NCI-H460 (cell line): ENCODE results near the gene TMEM205. TPM values are rescaled to one million over a fixed set of nuclear protein-coding genes. Genes with fewer than 3 reads are reported as not detected.
A peak's percentile ranks its signal among the peaks of the same experiment; 100 is the strongest.
"Not testable (repeated sequence)": the region's sequence is repeated elsewhere in the genome, so short reads cannot be mapped to it uniquely, and the experiment has no call there.

Source experiments
- DNase-seq: peaks from one replicate; pipeline ENCODE4 v3.0.0-alpha.2; 2016; ENCODE audit warnings: low read depth; ENCODE audit errors: extremely low read depth
- total RNA-seq: library from RNA; depleted of rRNA; stranded (reverse); fragments of >200 nt; shearing (Covaris generic); gene quantifications from 2 replicates; pipeline ENCODE4 v1.2.3, GENCODE V29; 2014

The TMEM205 gene
- total RNA-seq, 1 experiment from 2014 or later: 114 TPM

DNA sequence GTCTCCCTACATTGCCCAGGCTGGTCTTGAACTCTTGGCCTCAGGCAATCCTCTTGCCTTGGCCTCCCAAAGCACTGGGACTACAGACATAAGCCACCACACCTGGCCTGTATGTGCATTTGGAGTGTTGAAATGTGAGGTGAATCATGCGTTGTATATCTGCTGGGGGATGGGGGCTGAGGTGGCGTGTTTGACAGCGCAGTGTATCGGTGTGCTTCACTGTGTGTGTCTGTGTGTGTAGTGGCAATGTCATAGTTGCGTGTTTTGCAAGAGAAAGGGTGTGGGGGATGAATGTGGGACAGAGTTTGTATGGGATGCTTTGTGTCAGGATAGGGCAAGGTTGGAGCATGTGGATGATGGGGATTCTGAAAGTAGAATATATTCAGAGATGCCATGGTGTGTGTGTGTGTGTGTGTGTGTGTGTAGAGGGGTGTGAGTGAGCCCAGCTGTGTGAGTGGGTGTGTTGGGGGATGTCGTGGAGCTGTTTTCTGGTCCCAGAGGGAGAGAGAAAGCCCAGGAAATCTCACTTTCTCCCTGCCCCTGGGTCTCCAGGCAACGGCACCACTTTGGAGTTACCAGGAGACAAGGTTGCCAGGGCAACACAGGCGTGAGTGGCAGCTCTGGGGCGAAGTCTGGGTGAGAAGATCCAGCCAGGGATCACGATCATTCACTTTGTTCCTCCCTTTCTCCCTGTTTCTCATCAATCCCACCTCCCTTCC lies 27.3 kb upstream of the TMEM205 start:
- no peak for DNase-seq

DNA sequence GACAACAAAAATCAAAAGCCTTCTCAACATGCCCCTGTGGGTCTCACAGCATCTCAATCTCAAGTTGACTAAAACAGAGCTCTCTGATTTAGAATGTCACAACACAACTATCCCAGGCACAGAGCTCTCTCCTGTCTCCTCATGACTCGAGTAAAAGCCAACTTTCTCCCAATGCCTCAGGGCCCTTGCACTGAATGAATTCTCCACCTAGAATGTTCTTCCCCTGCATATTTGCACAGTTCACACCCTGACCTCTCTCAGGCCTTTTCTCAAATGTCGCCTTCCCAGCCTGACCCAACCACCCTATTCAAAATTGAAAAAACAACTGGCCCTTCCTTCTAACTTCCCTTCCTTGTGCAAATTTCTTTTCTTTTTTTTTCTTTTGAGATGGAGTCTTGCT lies 24.7 kb upstream of the TMEM205 start:
- no peak for DNase-seq

DNA sequence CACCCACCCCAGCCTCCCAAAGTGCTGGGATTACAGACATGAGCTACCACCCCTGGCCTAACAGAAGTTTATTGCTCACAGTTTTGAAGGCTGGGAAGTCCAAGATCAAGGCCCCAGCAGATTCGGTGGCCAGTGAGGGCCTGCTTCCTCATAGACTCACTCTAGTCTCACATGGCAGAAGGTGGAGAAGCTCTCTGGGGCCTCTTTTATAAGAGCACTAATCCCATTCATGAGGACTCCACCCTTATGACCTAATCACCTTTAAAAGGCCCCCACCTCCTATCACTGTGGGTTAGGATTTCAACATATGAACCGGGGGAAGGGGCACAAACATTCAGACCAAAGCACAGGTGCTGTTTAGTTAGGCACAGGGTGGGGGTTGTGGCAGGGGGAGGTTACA lies 21.5 kb upstream of the TMEM205 start:
- no peak for DNase-seq

DNA sequence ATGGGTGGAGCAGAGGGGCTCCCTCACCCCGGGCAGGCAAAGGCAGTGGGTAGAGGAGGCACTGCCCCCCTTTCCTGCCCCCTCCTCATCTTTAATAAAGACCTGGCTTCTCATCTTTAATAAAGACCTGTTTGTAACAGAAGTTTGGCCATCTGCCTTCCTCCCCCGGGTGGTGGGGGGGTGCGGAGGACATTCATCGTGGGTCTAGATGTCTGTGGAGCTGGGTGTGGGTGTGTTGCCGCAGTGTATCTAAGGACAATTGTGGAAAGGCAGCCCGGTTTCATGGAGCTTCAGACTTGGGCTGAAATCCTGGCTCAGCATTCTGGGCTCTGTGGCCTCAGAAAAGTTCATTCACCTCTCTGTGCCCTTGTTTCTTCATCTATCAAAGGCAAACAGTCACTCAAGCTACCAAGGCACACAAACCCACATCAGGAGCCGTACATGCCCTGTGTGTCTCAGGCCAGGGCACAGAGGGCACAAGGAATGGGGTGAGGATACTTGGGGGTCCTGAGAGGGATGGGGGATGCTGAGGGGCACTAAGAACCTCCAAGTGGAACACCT lies 19.6 kb upstream of the TMEM205 start:
- no peak for DNase-seq

DNA sequence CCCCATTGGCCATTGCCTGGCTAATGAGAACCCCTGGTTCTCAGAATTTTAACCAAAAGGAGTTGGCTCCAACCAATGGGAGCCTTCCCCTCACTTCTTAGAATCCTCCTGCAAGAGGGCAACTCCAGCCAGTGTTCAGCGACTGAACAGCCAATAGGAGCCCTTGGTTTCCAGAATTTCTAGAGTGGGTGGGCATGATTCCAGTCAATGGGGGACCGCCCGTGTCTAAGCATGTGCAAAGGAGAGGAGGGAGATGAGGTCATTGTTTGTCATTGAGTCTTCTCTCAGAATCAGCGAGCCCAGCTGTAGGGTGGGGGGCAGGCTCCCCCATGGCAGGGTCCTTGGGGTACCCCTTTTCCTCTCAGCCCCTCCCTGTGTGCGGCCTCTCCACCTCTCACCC lies 18.9 kb upstream of the TMEM205 start:
- DNase-seq: no peak

DNA sequence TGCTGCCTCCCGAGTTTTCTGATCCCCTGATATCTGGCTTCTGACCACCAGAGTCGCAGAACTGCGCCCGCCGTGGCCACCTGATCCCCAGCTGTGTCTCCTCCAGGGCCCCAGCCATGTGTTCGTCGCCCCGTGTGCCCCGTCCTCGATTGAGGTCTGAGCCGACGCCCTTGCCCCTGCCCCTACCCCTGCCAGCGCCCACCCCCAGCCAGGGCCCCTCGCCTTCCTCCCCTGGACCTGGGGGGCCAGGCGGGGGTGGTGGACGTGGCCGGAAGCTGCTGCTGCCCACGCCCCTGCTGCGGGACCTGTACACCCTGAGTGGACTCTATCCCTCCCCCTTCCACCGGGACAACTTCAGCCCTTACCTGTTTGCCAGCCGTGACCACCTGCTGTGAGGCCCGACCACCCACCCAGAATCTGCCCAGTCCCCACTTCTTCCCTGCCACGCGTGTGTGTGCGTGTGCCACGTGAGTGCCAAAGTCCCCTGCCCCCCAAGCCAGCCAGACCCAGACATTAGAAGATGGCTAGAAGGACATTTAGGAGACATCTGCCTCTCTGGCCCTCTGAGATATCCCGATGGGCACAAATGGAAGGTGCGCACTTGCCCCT lies 18.3 kb upstream of the TMEM205 start:
- DNase-seq: no peak

DNA sequence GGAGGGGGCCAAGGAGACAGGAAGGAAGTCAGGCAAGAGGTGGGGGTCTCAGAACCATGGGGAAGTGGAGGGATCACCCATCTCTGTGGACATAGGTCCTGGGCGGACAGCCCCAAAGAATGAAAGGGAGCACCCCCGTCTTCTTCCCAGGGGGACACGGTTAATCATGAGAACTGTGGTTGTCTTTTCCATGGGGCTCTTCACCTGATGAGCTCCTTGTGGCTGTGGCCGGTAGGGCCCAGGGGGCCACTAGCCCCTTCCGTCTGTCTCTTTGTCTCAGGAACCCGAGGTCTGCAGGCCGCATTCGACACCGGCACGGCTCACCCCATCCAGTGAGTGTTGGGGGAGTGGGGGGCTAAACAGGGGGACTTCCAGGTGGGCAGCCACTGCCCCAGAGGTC lies 17.8 kb upstream of the TMEM205 start:
- no peak for DNase-seq

DNA sequence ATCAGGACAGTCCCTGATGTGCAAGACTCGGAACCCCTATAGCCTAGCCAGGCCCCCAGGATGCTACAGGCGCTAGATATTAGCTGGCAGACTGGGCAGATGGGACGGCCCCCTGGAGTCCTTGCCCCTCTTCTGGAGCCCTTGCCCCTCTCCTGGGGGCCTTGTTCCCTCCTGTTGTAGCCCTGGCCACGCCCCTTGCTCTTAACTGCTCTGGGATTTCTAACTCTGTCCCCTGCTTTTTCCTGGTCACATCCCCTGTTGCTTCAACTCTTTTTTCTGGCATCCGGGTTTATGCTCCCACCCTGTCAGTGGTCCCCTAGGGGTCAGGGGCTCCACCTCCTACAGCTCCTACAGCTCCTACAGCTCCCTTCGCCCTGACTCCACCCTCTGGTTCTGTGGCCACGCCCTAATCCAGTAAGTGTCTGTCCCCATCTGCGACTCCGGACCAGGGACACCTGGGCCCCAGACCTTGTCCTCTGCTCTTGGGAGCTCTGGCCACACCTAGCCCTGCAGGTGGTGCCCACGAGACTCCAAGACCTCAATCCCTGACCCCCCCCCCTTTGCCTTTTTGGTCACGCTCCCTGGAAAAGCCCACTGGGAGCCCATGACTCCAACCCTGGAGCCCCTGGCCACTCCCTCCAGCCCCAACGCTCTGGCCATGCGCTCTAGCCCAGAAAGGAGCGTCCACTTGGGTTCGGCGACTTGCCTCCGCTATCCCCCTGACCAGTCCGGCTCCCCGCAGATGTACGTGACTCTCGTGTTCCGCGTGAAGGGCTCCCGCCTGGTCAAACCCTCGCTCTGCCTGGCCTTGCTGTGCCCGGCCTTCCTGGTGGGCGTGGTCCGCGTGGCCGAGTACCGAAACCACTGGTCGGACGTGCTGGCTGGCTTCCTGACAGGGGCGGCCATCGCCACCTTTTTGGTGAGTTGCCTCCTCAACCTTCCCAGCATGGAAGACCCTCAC lies 16.0 kb upstream of the TMEM205 start:
- DNase-seq: no peak

DNA sequence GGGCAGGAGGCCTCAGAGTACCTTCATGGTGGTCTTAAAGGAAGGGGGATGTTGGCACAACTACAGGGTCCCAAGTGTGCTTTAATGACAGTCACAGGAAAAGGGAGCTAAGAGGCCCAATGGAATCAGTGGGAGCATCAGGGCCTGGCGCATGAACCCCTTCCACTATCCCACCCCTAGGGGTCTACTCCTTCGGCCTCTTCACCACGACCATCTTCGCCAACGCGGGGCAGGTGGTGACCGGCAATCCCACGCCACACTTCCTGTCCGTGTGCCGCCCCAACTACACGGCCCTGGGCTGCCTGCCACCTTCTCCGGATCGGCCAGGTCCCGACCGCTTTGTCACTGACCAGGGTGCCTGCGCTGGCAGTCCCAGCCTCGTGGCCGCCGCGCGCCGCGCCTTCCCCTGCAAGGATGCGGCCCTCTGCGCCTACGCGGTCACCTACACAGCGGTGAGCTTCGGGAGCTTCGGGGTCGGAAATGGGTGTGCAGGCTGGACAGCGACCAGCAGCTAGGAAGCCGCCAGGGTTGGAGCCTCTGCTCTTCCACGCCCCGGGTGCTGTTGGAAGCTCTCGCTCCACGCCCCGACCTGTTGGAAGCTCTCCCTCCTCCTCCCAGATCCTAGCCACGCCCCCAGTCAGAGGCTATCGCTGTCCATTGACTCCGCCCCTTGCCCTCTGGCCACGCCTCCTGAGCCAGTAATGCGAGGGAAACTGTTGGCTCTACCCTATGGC lies 15.1 kb upstream of the TMEM205 start:
- no peak for DNase-seq

DNA sequence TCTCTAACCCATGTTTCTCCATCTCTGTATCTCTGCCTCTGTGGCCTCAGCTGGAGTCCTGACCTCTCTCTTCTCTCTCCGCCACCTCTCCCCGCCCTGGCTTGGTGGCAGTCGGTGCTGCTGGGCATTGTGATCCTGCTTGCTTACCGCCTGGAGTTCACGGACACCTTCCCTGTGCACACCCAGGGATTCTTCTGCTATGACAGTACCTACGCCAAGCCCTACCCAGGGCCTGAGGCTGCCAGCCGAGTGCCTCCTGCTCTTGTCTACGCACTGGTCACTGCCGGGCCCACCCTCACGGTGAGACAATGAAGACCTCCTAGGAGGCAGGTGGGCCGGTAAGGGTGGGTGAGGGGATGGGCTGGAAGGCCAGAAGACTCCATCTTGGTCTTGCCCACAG lies 13.4 kb upstream of the TMEM205 start:
- DNase-seq: no peak

DNA sequence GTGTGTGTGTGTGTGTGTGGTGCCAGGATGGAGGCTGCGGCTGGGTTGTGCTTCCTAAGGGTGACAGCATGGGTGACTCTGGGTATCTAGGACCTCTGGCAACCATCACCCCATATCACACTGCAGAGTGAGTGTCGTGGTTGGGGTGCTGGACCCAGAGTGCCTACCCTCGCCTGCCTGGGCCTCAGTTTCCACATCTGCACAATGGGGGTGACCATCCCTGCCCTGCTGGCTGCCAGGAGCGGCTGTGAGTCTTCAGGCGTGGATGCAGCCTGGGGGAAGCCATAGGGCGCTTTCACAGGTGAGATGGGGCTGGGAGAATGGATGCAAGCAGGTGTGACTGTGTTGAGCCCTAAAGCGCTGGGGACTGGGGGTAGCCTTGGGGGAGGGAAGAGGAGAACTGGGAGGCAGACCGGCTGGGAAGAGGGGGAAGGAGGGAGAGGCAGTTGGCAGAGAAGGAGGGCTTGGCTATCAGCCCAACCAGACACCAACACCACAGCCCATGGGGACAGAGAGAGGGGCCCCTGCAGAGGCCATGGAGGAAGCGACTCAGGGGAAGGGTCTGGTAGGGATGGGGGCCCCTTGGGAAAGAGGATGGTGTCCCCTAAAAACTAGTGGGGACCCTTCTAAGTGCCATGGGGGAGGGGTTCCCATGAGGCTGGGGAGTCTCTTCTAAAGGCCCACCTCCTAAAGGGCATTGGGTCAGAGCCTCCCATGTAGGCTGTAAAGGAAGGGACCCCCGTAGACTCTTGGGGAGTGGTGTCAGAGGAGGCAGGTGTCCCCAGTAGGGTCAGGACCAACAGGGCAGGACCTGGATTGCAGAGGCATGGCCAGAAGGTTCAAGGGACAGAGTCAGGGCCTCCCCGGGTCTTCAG lies 10.8 kb upstream of the TMEM205 start:
- DNase-seq: no peak

DNA sequence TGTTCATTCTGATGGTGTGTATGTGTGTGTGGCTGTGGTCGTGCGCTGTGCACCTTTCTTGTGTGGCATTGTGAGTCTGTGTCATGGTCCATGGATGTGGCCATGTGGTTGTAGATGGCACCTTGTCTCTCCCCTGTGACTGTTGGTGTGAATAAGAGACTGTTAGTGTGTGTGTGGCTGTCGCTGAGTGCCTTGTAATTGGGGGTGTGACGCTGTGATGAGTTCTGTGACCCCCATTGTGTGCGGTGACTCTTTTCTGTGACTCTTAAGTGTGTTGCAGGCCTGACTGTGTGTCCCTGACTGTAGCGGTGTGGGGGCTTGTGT lies 10.0 kb upstream of the TMEM205 start:
- no peak for DNase-seq

DNA sequence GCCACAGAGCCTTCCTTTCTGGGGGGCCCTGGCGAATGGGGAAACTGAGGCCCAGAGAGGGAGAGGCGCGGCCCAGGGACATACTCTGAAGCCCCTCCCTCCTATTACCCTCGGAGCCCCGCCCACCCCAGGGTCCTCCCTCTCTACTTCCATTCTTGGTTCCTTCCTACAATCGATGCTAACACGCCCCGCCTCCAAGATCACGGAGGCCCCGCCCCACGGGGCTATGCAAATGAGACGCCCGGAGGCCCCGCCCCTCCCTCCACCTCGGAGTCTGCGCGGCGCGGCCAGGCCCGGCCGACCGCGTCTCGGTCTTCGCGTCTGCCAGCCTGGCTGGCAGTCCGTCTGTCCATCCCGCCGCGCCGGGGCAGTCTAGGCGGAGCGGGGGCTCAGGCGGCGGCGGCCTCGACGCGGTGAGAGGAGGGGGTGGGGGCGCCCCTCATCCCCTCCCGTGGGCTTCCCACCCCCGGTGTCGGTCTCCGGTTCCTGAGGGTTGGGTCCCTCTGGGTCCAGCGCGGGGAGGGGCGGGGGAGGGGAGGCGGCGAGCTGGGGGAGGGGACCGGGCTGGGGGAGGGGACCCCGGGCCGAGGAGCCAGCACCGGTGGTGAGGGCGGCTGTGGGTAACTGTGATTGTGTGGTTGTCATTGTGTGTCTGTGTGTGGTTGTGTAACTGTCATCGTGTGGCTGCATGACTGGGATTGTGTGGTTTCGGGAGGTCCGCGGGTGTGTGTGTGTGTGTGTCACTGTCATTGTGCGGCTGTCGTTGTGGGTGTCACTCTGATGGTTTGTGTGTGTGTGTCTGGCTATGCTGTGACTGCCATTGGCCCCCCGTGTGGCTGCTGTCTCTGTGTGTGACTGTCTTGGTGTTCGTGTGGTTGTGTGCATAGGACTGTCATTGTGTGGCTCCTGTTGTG lies 9.3 kb upstream of the TMEM205 start, which contains the start of gene PLPPR2:
TSS of gene PLPPR2 (plus strand) at position 273 of the 914 bp plus-strand sequence. CDS start 2,242 bp downstream, outside the sequence.
- peak; percentile 83 for DNase-seq

DNA sequence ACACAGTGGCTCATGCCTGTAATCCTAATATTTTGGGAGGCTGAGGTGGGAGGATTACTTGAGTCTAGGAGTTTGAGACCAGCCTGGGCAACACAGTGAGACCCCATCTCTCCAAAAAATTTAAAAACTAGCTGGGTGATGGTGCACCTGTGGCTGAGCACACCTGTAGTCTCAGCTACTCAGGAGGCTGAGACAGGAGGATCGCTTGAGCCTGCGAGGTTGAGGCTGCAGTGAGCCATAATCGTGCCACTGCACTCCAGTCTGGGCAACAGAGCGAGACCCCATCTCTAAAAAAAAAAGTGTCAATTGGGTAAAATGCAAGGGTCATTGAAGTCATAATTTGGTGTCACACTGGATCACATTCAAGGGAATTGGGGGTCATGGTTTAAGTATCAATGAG lies 8.0 kb upstream of the TMEM205 start:
- DNase-seq: not testable (repeated sequence)

DNA sequence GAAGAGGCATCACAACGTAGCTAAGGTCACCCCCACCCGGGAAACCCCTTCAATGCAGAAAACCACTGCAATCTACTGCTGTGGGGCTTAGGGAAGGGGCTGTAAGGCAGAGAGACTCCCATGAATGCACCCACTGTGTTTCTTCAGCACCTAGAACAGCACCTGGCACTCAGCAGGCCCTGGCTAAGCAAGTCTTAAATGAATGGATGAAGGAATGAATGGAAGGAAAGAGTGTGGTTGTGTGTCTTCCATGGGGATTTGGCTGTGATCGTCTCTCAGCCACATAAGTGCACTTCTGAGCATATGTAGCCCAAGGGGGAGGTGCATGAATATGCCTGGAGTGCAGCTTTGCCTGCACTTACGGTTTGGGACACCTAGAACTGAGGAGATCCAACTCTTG lies 3.1 kb upstream of the TMEM205 start:
- no peak for DNase-seq

DNA sequence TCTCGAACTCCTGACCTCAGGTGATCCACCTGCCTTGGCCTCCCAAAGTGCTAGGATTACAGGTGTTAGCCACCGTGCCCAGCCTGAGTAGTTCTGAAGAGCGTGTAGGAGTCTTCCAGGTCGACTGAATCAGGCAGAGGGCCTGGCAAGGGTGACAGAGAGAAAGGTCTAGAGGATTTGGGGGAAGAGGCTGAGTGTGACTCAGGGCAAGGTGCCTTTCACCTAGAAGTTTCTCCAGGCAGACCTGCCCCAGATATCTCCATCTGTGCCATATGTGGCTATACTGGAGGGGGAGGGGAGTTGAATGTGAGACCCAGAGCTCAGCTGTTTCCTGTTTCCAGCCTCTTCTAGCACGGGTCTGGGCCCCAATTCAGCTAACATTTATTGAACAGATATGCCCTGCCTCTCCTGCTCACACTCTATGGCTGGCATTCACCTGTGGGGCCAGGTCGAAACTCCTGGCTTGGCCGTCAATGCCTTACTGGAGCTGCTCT lies 1.5 kb upstream of the TMEM205 start:
- no peak for DNase-seq

DNA sequence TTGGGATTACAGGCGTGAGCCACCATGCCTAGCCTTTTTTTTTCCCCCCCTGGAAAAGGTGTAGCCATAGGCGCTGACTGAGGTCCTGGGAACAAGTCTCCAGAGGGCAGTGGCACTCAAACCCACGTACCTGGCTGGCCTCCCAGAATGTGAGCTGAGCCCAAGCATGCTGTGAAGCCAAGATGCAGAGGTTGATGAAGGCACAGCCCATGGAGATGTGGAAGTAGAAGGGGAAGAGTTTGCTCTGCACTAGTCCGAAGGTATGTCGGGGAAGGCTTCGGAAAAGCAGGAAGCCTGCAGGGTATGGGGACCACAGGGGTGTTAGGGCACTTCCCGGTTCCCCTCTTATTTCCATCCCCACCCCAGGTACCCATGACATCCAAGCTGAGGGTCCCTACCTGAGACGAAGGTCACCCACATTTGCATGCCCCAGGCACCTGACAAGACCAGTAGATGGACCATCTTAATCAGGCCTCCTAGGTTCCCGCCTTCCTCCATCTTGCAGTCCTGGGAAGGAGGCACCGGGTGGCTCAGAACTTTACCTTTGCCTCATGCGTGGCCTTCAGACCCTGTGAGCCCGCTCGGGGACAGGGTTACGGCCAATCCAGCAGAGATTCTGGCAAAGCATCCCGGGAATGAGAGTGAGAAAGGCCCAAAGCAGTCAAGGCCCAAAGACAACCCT lies 805 bp downstream of the TMEM205 start:
- DNase-seq: no peak

DNA sequence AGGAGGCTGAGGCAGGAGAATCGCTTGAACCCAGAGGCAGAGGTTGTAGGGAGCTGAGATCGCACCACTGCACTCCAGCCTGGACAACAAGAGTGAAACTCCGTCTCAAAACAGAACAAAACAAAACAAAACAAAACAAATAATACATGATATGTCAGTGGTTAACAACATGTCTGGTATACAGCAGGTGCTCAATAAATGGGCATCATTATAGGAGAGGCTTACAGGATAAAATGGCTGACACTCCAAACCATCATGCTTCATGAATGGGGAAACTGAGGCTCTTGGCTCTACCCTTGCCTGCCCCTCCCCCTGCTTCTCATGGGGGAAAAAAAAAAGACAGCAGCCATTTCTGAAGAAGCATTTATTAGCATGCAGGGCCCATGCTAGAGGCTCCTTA lies 3.6 kb downstream of the TMEM205 start:
- no peak for DNase-seq
